NK-92 (cell line): ENCODE data around the gene GON4L.
"Not testable (repeated sequence)": the region's sequence is repeated elsewhere in the genome, so short reads cannot be mapped to it uniquely, and the experiment has no call there.

Source experiments
- DNase-seq: peaks from one replicate; lab custom pipeline; 2025; ENCODE audit not compliant: unreplicated experiment; lab: John Stamatoyannopoulos, UW

GON4L gene

DNA sequence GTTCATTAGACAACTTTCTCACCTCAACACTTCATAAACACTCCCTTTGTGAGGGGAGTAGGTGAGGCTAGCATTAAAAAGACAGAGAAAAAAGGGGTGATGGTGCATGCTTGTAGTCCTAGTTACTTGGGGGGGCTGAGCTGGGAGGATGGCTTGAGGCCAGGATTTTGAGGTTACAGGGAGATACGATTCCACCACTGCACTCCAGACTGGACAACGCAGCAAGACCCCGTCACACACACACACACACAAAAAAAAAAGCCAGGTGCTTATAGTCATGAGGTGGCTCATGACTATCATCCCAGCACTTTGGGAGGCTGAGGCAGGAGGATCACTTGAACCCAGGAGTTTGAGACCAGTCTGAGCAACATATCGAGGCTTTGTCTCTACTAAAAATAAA, 29.6 kb downstream of the GON4L start:
- no peak for DNase-seq

DNA sequence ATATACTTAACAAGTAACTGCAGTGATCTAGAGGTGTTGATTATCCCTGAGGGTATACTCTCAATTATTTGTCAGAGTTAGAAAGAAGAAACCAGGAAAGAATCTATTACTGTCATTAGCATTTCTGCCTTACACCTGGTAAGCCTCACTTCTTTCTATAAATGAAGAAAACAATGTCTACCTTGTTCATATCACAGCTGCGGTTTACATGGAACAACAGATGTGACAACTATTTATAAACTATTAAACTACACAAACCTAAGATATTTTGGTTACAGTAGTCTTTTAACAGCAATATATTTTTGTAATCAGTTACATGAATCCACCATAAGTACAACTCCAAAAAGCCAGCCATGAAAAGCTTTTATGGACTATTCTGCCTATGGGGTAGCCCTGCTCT, 40.7 kb downstream of the GON4L start:
- no peak for DNase-seq

DNA sequence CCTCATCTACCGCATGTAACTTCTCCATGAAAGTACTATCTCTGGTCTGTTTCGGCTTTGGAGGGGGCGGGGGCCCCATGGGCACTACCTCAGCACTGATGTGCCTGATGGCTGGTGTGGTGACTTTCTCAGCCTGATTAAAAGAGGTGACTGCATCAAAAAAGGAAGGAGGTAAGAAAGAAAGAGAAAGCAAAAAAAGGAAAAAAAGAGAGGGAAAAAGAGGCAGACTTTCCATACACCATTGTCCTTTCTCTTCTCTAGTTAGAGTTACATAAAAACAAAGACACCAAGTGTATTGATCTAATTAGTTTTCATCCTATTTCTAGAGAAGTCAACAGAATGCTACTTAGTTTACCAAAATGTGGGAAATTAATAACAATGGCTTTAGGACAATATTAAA, 43.3 kb downstream of the GON4L start:
- DNase-seq = no peak

DNA sequence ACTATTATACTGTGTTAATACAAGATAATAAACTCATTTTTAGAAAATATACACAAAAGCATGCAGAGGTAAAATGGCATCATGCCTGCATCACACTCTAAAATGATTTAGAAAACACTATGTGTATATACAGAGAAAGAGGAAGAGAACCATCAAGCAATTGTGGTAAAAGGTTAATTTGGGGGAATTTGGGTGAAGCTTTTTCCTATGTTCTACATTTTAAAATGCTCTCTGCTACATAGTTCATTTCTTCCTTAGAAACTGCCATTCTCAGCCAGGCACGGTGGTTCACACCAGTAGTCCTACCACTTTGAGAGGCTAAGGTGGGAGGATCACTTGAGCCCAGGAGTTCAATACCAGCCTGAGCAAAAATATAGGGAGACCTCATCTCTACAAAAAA, 44.1 kb downstream of the GON4L start:
- no peak for DNase-seq

GRCh38 chr1:155809088-155809487, 47.9 kb downstream of the GON4L start:
- DNase-seq = no peak

- DNase-seq = no peak
Observed at GRCh38 chr1:155801149-155801548, 55.9 kb downstream of the GON4L start.

DNA sequence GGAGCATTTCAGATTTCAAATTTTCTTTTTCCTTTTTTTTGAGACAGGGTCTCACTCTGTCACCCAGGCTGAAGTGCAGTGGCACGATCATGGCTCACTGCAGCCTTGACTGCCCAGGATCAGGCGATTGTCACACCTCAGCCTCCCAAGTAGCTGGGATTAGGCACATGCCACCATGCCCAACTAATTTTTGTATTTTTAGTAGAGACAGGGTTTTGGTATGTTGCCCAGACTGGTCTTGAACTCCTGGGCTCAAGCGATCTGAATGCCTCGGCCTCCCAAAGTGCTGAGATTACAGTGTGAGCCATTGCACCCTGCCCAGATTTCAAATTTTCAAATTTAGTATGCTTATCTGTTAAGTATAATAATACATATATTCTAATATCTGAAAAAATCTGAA, 61.4 kb downstream of the GON4L start:
- not testable (repeated sequence) for DNase-seq

- DNase-seq = no peak
Observed at GRCh38 chr1:155794605-155795245, 62.3 kb downstream of the GON4L start.

DNA sequence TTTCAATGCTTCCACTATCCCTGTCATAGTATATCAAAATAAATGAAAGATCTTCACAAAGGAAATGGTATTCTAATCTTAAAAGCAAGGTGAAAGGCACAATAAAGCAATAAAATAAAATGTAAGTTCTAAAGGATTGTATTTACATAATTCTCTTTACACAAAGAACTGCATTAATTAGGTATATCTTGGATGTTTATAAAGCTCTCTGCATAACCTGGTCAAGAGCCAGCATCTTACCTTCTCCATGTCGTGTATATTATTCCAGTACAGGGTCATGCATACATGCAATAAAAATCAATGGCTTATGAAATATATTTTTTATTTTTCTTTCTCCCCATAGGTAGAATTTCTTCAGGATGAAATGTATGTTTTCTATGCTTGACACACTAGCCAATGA, 63.8 kb downstream of the GON4L start:
- no peak for DNase-seq

DNA sequence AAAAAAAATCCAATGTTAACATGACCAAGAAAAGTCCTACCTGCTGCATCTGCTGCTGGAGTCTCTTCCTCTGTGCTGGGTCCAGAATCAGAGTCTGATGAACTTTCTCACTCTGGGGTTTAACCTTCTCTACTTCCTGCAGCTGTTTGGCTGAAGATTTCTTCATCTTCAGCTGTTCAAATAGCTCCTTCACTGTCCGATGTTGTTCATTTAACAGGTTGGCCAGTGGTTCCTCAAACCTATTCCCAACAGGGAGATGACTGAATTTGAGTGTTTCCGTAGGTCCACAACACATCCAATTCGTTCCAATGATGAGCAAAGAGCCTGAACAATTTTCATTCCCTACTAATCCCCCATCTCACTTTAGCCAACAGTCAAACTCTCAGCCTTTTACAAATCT, 79.4 kb downstream of the GON4L start:
- DNase-seq = no peak

DNA sequence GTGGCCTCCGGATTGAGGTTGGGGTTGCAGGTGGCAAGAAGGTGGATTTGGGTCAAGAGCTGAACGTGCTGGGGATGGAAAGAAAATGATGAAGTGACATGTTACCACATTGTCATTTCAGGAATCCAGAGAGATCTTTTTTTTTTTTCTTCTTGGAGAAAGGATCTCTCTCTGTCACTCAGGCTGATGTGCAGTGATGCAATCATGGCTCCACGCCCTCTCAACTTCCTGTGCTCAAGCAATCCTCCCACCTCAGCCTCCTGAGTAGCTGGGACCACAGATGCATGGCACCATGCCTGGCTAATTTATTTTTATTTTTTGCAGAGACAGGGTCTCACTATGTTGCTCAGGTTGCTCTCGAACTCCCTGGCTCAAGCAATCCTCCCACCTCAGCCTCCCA, 80.6 kb downstream of the GON4L start:
- no peak for DNase-seq

DNA sequence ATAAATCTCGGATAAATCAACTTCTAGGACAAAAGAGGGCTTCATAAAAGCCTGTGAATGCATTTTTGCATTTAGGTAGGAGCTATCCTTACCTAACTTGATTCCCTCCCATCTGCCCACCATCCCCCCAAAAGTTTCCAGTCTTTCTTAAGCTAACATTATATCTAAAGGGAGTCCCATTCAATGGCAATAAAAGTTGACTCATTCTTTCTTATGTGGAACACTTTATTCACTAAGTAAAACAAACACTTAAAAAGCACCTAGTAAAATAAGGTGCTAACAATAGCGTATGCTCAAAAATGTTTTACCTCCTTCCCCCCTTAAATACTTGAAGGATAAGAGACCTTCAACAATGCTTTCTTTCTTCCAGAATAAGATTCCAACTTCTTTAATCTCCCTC, 83.8 kb downstream of the GON4L start:
- DNase-seq = no peak

DNA sequence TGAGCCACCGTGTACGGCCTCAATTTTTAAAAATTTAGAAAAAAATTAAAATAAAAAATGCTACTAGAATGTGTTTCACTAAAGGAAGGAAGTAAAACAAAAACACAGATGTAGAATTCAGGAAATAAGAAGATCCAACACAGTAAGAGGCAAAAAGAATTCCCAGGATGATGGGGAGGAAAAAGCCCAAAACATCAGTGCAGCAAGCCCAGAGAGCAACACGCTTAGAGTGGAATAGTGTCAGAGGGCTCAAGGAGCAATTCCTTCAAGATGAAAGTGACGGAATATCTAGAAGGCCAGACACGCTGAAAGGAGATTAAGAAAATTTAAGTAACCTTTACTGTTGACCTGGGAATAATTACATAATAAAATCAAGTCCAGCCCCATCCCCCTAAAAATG, 87.8 kb downstream of the GON4L start:
- DNase-seq = no peak

GRCh38 chr1:155767399-155767989, 89.5 kb downstream of the GON4L start:
- DNase-seq = not testable (repeated sequence)

DNA sequence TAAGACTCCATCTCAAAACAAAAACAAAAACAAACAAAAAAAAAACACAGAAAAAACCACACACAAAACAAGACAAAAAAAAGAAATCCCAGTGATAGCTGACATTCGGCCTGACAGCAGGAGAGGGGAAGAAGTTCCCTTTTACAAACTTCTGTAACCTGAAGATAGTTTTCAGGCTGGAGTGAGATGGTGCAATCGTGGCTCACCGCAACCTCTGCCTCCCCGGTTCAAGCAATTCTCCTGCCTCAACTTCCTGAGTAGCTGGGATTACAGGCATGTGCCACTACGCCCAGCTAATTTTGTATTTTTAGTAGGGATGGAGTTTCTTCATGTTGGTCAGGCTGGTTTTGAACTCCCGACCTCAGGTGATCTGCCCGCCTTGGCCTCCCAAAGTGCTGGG, 93.0 kb downstream of the GON4L start:
- DNase-seq = not testable (repeated sequence)

DNA sequence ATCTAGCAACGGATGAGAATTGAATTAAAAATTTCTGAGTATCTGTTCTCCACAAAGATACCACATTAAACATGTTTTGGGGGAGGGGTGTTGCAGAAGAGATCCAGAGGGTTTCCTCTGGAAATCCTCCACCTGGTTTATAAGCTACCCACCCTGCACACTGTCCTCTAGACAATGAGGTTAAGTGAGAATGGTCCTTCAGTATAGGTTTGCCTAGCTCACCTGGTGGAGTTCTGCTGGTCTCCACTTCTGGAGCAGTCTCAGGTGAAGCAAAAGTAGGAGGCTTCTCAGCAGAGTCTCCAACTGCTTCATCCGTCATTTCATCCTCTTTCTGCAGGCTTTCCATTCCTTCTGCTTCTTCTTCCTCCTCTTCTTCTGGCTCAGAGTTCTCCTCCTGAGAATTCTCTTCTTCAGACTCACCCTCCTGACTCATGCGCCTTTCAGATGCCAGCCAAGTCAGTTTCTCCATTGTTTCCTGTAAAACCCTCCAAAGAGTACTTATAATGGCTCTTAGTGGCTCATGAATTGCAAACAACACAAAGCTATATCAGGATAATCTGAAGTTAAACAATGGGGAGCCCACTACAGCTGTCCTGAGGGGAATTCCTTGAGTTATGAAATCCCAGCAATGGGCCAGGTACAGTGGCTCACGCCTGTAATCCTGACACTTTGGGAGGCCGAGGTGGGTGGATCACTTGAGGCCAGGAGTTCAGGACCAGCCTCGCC, 93.8 kb downstream of the GON4L start:
- not testable (repeated sequence) for DNase-seq

DNA sequence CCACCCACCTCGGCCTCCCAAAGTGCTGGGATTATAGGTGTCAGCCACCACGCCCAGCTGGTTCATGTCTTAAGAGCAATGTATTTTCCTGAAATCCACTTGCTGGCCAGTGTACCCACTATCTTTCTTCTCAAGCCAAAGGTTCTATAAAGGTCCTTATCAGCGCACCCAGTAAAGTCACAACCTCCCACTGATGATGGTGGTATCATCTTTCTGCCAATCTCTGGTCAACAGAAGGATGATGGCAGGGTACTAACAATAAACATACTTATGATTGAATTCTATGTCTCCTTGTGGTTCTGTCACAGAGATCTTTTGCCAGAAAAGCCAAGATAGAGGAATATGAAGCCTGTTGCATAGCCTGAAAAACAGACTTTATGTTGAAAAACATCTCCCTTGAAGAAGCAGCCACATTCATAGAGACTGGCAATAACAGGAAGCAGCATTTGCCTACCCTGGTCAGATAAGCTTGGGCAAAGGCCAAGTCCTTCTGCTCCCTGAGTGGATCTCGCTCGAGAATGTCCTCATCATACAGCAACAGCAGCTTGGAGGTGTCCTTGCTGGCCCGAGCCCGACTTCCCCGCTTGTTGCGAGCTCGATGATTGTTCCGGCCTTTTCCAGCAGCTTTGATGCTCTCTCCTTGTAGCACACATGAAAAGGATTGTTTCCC, 95.1 kb downstream of the GON4L start:
- no peak for DNase-seq

DNA sequence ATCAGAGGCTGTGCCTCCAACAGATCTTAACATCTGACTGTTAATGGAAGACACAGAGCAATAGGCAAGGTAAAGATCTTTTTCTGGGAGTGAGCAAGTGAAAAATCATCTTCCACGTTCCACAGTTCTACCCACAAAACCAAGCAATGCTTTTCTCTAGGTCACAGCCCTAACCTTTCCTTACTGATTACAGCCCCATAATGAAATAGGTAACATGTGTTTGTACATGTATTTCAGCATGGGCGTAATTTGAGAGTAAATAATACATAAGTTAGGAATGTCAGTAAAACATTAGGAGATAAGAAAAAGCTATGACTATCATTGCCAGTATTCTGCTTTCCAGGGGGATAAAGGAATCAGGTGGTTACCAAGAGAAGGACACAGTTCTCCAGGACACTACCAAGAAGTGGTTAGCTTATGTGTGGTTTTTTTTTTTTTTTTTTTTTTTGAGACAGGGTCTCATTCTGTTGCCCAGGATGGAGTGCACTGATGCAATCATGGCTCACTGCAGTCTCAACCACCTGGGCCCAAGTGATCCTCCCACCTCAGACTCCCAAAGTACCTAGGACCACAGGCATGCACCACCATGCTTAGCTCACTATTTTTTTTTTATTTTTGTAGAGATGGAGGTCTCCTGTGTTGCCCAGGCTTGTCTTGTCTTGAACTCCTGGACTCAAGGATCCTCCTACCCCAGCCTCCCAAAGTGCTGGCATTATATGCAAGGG, 96.1 kb downstream of the GON4L start:
- no peak for DNase-seq

DNA sequence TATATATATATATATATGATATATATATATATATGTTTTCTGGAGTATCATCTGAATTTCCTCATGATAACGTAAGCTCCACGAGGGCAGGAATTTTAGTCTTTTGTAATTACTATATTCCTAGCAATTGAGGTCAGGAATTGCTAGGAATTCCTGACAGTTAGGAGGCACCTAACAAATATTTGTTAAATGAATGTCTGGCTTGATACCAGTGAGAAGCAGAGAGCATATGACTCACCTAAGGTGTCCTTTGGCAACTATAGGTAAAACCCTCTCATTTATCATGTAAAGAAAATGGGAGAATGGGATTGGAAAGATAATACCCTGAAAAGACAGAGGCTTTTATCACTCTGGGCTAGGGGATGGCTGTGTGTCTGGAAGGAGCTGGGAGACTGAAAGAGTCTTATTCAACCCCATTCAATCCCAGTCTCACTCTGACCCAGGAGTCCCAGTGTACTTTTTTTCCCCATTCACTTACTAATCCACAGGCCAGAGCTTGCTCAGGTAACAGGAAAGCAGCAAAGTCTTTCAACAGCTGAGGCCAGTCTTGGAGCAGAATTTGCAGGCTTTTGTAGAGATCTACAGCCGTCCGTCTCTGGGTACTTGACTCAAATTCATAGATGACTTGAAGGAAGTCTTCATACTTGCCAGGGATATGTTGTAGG, 96.9 kb downstream of the GON4L start:
- no peak for DNase-seq

DNA sequence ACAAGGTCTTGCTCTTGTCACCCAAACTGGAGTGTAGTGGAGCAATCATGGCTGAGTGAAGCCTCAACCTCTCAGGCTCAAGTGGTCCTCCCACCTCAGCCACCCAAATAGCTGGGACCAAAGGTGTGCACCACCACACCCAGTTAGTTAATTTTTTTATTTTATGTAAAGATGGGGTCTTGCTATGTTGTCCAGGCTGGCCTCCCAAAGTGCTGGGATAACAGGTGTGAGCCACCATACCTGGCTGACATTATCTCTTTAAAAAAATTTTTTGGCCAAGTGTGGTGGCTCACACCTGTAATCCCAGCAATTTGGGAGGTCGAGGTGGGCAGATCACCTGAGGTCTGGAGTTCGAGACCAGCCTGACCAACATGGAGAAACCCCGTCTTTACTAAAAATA, 98.0 kb downstream of the GON4L start:
- not testable (repeated sequence) for DNase-seq

DNA sequence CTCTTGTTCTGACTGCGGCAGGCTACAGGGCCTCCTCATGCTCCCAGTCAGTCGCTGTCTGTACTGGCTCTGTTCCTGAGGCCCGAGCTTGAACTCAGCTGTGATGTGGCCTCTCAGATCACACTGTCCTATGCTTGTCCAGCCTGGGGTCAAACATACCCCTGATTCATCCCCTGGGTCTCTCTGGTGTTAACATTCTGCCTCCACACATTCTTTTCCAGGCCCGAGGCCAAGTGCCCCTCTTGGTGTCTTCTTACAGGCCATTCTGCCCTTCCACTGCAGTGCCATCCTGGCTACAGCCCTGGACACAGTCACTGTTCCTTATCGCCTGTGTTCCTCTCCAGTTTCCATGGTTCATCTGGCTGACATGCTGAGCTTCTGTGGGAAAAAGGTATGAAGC, 108.9 kb downstream of the GON4L start:
- not testable (repeated sequence) for DNase-seq
